Stimulated activated CD8-positive, alpha-beta memory T cell treated with anti-CD3 and anti-CD28 coated beads, Interleukin-12 subunit alpha, Interleukin-12 subunit beta, amount 100 ng/mL, for 24 hours (primary cell): ENCODE results near the gene ULBP1.
"Not testable (repeated sequence)": the region's sequence is repeated elsewhere in the genome, so short reads cannot be mapped to it uniquely, and the experiment has no call there.

ENCODE experiments used
- DNase-seq: peaks from one replicate; pipeline ENCODE4 v3.0.0-alpha.2; 2020; ENCODE audit errors: extremely low read depth

ULBP1 gene

DNA sequence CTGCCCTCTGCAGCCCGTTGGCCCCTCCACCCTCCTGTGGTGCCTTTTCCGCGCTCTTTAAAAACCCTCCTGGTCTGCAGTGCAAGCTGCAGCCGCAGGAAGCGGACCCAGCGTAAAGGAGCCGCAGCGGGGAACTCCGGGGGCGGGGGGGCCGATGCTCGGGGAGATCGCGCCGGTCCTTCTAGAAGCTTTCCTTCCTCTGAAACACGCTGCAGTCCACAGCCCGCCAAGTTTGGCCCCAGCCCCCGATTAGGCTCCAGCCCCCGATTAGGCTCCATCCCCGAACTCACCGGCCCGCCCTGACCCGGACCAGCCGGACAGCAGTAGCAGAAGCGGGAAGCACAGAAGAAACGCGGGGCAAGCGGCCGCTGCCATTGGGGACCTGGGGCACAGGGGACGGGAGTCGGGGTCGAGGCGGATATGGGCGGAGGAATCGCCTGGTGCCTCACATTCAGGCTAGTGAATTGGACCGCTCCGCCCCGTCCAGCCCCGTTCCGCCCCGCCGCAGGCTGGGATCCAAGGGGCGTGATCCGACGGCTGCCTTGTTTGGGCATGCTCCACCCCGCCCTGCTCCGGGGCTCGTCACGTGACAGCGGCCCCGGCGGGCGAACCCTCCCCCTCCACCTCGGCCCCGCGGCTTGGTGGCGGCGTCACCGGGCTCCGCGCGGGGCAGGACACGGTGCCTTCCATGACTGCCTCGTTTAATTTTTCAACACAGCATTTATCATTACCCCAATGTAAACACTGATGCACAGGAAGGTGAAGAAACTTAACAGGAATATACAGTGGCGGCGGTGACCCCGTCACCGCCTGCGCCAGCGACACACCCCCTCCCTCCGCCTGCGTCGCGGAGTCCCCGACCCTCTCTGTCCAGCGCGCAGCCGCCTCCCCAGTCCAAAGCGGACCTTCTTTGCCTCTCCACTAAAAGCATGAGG is 41.3 kb downstream of the ULBP1 start:
- peak; percentile 75 for DNase-seq

DNA sequence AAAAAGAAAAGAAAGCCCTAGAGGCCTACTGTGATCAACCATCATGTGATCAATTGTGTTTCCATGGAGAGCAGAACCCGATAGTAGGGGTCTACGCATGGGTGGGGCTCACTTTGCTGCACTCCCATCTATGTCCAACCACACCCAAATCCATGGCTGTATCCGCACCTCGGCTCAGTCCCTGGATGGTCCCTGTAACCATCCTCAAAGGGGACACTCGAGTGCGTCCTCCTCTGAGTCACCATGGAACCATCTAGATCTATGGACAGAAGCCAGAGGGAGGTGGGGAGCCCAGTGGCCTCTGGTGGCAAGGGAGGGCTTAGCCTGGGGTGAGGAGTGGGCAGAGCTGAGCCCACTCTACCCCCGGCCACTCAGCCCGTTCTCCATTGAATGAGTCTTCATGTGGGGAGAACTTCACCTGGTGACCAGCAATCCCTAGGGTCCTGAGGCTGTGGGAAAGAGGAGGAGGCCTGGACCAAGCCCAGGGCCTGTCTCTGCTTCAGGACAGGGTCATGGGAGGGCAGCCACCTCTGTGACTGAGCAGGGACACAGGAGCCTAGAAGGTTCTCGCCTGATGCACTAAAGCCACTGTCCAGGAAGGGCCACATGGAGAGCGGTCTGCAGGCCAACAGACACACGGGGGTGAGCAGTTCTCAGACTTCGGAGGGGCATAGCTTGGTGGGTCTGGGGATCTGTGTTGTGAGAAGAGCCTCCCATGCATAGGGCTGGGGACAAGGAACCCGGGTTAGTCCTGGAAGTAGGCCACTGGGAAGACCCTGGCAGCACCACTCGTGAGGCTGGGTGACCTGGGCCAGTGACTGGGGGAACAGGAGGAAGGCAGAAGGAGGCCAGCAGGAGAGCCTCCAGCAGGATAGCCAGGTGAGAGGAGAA is 42.3 kb downstream of the ULBP1 start:
- DNase-seq = no peak

GRCh38 chr6:150006961-150007464 is 43.3 kb downstream of the ULBP1 start:
- no peak for DNase-seq

- DNase-seq = no peak
Measured at GRCh38 chr6:150008588-150008987, 44.8 kb downstream of the ULBP1 start.

DNA sequence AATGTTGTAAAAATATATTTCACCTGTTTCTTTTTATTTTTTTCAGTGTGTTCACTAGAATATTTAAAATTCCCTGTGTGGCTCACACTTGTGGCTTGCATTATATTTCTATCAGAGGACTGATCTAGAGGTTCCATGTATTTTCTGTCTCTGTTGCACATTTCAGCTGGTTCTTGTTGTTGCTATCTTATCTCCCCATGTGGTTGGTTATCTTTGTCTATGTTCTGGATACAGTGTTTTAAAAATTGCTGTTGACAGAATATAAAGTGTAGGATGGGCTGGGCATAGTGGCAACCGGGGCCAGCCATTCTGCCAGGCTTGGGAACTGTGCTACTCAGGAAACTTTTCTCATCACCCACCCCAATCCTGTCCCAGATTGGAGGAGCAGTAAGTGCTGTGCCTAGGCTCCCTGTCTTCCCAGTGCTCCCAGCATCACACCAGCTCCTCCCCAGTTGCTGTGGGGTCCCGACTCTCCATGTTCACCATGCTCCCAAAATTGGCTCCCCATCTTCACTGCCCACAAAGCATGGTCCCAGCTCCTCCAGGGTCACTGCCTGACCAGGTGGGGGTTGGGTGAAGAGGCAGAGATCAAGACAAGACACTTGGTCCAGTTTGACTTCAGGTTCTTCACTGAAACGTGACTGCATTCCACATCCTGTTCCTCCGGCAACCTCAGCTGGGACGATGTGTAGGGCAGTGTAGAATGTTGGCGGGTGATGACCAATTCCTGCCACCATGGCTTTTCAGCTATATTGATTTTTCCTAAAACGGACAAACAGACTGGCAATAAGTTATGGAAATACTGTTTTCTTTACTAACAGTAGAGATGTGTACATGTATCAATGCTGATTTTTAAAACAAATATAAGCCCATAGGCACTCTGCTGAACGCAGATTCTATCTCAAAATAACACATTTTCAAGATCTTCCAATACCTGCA is 49.4 kb downstream of the ULBP1 start:
- not testable (repeated sequence) for DNase-seq

GRCh38 chr6:150013785-150014622 is 50.3 kb downstream of the ULBP1 start:
- not testable (repeated sequence) for DNase-seq

DNA sequence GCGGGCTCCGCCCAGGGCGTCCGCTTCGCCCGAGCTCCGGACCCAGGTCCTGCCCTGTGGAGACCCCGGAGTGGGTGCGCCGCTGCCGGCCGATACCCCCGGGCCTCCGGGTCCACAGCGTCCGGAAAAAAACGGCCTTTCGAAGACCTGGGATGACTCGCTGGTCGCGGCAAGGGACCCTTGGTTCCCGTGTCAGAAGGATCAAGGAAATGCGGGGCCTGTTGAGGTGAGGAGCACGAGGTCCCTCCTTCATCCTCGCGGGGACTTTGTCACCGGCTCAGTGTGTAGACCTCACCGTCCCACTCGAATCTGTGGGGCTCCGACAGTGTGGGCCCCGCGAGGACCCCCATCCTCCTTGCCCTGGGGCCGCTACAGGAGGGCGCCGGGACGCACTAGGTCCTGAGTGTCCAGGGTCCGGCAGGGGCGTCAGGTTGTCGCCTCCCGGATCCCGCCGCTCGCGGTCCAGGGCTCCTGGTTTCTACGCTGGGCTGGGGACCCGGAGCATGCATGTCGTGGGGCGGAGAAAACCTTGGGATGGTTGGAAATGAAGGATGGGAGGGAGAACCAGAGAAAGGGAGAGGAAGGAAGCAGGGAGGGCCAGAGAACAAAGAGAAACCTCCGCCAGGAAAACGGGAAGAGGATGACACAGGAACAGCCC is 51.0 kb downstream of the ULBP1 start:
- not testable (repeated sequence) for DNase-seq

GRCh38 chr6:150015281-150016001 is 51.7 kb downstream of the ULBP1 start:
- not testable (repeated sequence) for DNase-seq

- no peak for DNase-seq
Measured at GRCh38 chr6:150016324-150017185, 52.8 kb downstream of the ULBP1 start.

DNA sequence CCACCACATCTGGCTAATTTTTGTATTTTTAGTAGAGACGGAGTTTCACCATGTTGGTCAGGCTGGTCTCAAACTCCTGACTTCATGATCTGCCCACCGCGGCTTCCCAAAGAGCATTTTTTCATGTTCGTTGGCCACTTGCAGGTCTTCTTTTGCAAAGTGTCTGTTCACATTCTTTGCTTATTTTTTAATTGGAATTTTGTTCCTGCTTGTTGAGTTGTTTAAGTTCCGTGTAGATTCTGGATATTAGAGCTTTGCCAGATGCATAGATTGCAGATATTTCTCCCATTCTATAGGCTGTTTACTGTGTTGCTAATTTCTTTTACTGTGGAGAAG is 53.4 kb downstream of the ULBP1 start:
- not testable (repeated sequence) for DNase-seq

- no peak for DNase-seq
Measured at GRCh38 chr6:150018846-150019580, 55.3 kb downstream of the ULBP1 start.

DNA sequence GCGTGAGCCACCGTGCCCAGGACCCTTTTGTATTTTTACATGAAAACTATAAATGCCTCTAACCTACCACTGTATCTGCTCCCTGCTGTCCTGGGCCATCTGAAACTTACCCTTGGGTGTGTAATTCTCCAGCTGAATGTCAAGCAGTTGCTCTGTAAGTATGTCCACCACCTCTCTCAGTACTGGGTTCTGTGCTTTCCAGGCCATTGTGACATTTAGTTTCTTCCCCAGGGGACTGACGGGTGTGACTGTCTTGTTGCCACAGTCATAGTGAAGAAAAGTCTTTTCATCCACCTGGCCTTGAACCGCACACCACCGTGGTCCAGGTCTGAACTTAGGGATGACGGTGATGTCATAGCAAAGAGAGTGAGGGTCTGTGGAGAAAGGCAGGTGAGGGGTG is 58.1 kb downstream of the ULBP1 start:
- not testable (repeated sequence) for DNase-seq
